ENCODE data around the gene ARAF.

DNA sequence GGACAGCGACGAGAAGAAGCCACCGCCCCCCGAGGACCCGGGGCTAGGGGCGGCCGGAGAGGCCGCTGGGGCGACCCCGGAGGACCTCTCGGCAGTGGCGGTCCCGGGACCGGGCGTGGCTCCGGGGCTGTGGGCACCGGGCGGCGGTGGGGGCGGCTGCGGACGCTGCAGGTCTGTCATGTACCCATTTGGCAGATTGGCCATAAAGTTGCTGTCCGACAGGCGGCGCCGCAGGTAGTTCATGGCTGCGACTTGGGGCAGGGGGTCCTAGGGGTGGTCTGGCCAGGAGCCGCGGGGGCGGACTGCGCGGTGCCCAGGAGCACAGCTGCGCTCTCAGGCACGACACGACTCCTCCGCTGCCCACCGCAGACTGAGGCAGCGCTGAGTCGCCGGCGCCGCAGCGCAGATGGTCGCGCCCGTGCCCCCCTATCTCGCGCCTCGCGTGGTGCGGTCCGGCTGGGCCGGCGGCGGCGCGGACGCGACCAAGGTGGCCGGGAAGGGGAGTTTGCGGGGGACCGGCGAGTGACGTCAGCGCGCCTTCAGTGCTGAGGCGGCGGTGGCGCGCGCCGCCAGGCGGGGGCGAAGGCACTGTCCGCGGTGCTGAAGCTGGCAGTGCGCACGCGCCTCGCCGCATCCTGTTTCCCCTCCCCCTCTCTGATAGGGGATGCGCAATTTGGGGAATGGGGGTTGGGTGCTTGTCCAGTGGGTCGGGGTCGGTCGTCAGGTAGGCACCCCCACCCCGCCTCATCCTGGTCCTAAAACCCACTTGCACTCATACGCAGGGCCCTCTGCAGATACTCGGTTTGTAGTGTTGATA lies 58.7 kb downstream of the ARAF start, which contains the start of gene SYN1:
- TF ChIP-seq CTCF (IDR thresholded peaks at IDR 0.05; ENCODE audit: extremely low read depth in 1 of 2, insufficient read depth in 1 of 2, low read depth in 1 of 2, low read length in 2 of 2) (no peak), EZH2 (IDR thresholded peaks at IDR 0.05; ENCODE audit: borderline replicate concordance, low read depth, low read length, severe bottlenecking) (no peak)

Data from endothelial cell of umbilical vein (primary cell).